CD4-positive, alpha-beta T cell (primary cell): Measurements from ENCODE around the gene KIAA1755. TPM values are rescaled to one million over a fixed set of nuclear protein-coding genes. Genes with fewer than 3 reads are reported as not detected.

Experiments used
- ATAC-seq: fragments of 200-7000 bp; cut with Tn5 transposase; one replicate; pipeline ENCODE4 v1.10.0; 2022; ENCODE audit warnings: mild to moderate bottlenecking; ENCODE audit not compliant: poor library complexity
- CTCF ChIA-PET: fragments of 350-600 bp; sonication (Branson Sonifier 250); formaldehyde crosslinking; loops from one replicate; lab custom pipeline; 2021; ENCODE audit warnings: antibody characterized with exemption, inconsistent platforms; lab: Charles Lee
- POLR2A ChIA-PET: fragments of 350-600 bp; sonication (Branson Sonifier 250); formaldehyde crosslinking; loops from one replicate; lab custom pipeline; 2021; ENCODE audit warnings: antibody characterized with exemption, inconsistent platforms; lab: Charles Lee
- DNase-seq, 14 experiments: peaks; one replicate each; pipeline ENCODE4 v3.0.0-alpha.2; 2013 to 2020; ENCODE audit warnings: mixed read lengths in 2 of 14
- H3K27ac ChIP-seq, 2 donors: one replicate each; pipeline versions ENCODE4 v1.5.1 to v1.7.0; 2013; ENCODE audit warnings: low read length in 2 of 2, low read depth in 1 of 2, mild to moderate bottlenecking in 1 of 2
- H3K27me3 ChIP-seq, 2 experiments: 1 replicate in 1 of 2; 2 replicates in 1 of 2; pipeline versions ENCODE4 v1.6.1 to v1.7.0; 2013; ENCODE audit warnings: low read length in 2 of 2, control low read depth in 1 of 2, mild to moderate bottlenecking in 1 of 2, moderate library complexity in 1 of 2; ENCODE audit not compliant: insufficient read depth in 2 of 2, control insufficient read depth in 1 of 2
- H3K36me3 ChIP-seq: one replicate; pipeline ENCODE4 v1.6.1; 2013; ENCODE audit warnings: low read length, control low read depth; ENCODE audit not compliant: insufficient read depth
- H3K4me1 ChIP-seq: one replicate; pipeline ENCODE4 v1.6.1; 2013; ENCODE audit warnings: low read length, control low read depth; ENCODE audit not compliant: insufficient read depth
- H3K4me3 ChIP-seq: one replicate; pipeline ENCODE4 v1.5.1; 2013; ENCODE audit warnings: mild to moderate bottlenecking, low read length, moderate library complexity
- H3K9me3 ChIP-seq, 2 experiments: 1 replicate in 1 of 2; 2 replicates in 1 of 2; pipeline versions ENCODE4 v1.6.1 to v1.7.0; 2013; ENCODE audit warnings: low read length in 2 of 2, mild to moderate bottlenecking in 2 of 2, control low read depth in 1 of 2, moderate library complexity in 1 of 2; ENCODE audit not compliant: control insufficient read depth in 1 of 2, insufficient read depth in 1 of 2
- H3K27ac Mint-ChIP-seq: one replicate; pipeline ENCODE4 v1.8.0; 2020; ENCODE audit warnings: mixed read lengths
- H3K27me3 Mint-ChIP-seq: one replicate; pipeline ENCODE4 v1.8.0; 2021; ENCODE audit warnings: mixed read lengths
- H3K36me3 Mint-ChIP-seq: one replicate; pipeline ENCODE4 v1.8.0; 2021; ENCODE audit warnings: low read depth, mixed read lengths
- H3K4me1 Mint-ChIP-seq: one replicate; pipeline ENCODE4 v1.8.0; 2021; ENCODE audit warnings: low read depth, mixed read lengths
- H3K4me3 Mint-ChIP-seq: one replicate; pipeline ENCODE4 v1.8.0; 2020; ENCODE audit warnings: mild to moderate bottlenecking, mixed read lengths
- H3K9me3 Mint-ChIP-seq: one replicate; pipeline ENCODE4 v1.8.0; 2020; ENCODE audit warnings: mixed read lengths
- intact Hi-C, 2 experiments: fragments of 100-400 bp; cut with DNase I in 1 of 2; cut with micrococcal nuclease in 1 of 2; formaldehyde crosslinking; loops; one replicate each; pipeline versions ENCODE4 v1.15.1 to v1.9.0; 2023 to 2025; cut with DNase I, micrococcal nuclease
- total RNA-seq, 174 experiments: library from RNA in 2 of 174; stranded (reverse) in 2 of 174; gene quantifications; one replicate each; pipeline ENCODE4 v1.2.3 and lab custom pipeline; 2021 to 2026
- TF ChIP-seq, protein P1 (sequence below): fragments of 200-600 bp; IDR thresholded peaks from one replicate; pipeline ENCODE4 v1.8.0; 2022; ENCODE audit warnings: antibody characterized with exemption, mild to moderate bottlenecking

The KIAA1755 gene
- total RNA-seq, 2 experiments from 2014 or later: not detected

DNA sequence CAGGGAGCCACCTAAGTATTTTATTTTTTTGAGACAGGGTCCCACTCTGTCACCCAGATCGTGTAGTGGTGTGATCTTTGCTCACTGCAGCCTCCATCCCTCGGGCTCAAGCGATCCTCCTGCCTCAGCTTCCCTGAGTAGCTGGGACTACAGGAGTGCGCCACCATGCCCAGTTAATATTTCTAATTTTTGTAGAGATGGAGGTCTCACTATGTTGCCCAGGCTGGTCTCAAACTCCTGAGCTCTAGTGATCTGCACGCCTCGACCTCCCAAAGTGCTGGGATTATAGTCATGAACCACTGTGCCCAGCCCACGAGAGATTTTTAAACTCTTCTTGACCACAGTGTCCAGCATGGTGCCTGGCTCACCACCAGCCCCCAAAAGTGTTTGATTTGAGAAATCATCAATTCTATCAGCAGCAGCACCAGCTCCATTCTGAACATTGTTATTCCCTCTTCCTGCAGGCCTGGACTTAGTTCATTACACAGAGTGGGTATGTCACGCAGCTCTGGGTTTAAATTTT, 93.1 kb downstream of the KIAA1755 start:
- no peaks in the 10 kb centered on the region for H3K9me3 ChIP-seq
- TF ChIP-seq, protein P1, sequence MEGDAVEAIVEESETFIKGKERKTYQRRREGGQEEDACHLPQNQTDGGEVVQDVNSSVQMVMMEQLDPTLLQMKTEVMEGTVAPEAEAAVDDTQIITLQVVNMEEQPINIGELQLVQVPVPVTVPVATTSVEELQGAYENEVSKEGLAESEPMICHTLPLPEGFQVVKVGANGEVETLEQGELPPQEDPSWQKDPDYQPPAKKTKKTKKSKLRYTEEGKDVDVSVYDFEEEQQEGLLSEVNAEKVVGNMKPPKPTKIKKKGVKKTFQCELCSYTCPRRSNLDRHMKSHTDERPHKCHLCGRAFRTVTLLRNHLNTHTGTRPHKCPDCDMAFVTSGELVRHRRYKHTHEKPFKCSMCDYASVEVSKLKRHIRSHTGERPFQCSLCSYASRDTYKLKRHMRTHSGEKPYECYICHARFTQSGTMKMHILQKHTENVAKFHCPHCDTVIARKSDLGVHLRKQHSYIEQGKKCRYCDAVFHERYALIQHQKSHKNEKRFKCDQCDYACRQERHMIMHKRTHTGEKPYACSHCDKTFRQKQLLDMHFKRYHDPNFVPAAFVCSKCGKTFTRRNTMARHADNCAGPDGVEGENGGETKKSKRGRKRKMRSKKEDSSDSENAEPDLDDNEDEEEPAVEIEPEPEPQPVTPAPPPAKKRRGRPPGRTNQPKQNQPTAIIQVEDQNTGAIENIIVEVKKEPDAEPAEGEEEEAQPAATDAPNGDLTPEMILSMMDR: no peak
- H3K27ac Mint-ChIP-seq: no peak overlapping the region
- peaks cover 8 to 21% of the 10 kb centered on the region in 2 experiments for H3K27me3 ChIP-seq
- H3K4me3 Mint-ChIP-seq: no peak overlapping the region
- no peaks in the 10 kb centered on the region for H3K36me3 ChIP-seq
- no peaks in the 10 kb centered on the region for H3K9me3 Mint-ChIP-seq
- DNase-seq: no peak
- ChIA-PET CTCF (no interaction called here), POLR2A (no interaction called here)
- no peak overlapping the region for H3K27ac ChIP-seq
- H3K36me3 Mint-ChIP-seq: no peaks in the 10 kb centered on the region
- H3K4me3 ChIP-seq: no peak overlapping the region
- H3K4me1 Mint-ChIP-seq: no peaks in the 10 kb centered on the region
- H3K27me3 Mint-ChIP-seq: peaks cover 36% of the 10 kb centered on the region
- intact Hi-C loops: loop anchor here (5.0 kb wide), 1 partner anchor 110 kb away; no protein-coding TSS in a partner anchor
- no peak for ATAC-seq
- peaks cover 6% of the 10 kb centered on the region for H3K4me1 ChIP-seq

DNA sequence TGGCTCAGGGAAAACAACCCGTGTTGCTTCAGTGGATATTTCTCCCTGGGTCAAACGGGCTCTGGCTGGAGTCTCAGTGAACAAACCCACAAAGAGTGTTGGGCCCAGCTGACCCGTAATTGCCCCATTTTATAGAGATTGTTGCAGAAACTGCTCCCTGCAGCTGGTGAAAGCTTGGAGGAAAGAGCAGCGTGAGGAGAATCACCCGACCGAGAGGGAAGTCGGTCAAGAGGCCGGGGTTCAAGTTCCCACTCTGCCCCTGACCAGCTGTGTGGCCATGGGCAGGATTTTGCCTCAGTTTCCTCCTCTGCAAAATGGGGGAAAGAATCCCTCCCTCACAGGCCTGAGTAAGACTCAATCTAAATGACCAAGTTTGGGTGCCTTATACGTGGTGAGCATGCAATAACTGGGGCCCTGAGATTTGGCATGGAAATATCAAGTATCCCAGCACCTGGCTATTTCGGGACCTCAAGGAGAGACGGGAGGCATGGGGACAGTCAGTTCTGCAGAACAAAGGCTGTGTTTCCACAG, 93.8 kb downstream of the KIAA1755 start:
- ChIA-PET POLR2A (no interaction called here), CTCF (no interaction called here)
- intact Hi-C loops: loop anchor here (5.0 kb wide), 1 partner anchor 109 kb away; no protein-coding TSS in a partner anchor
- H3K27ac ChIP-seq: no peak overlapping the region
- H3K4me3 ChIP-seq: no peak overlapping the region
- peaks cover 8 to 21% of the 10 kb centered on the region in 2 experiments for H3K27me3 ChIP-seq
- TF ChIP-seq, protein P1: no peak
- Mint-ChIP-seq H3K27ac (no peak overlapping the region), H3K4me1 (no peaks in the 10 kb centered on the region), H3K9me3 (no peaks in the 10 kb centered on the region), H3K27me3 (peaks cover 37% of the 10 kb centered on the region), H3K36me3 (no peaks in the 10 kb centered on the region), H3K4me3 (no peak overlapping the region)
- DNase-seq (no peak), ATAC-seq (no peak)
- H3K4me1 ChIP-seq: peaks cover 6% of the 10 kb centered on the region
- H3K36me3 ChIP-seq: no peaks in the 10 kb centered on the region
- no peaks in the 10 kb centered on the region for H3K9me3 ChIP-seq

DNA sequence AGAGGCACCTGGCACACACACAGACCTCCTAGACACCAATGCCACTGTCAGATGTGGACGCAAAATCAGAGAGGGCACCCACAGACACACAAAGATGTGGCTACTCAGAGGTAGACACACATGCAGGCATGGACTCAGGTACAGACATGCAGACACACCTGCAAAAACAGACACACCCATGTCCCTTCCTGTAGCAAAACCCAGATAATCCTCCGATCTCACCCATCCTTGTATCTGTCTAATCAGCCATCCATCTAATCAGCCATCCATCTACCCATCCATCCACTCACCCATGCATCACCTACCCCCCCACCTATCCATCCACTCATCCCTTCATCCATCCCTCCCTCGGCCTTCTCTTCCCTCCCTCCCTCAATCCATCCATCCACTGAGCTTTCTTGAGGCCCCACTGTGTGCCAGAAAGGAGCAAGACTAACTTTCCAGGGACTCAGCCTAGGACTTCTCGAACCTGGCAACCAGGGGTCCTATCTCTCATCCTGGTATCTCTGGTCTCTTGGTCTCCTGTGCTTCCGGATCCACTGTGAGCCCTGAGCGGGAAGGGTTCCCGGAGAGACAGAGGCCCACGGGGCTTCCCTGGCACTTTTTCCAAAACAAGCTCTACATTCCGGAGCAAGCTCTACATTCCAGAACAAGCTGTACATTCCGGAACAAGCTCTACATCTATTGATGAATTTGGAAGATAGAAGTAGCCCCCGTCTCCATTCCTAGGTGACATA, 94.4 kb downstream of the KIAA1755 start:
- CTCF ChIA-PET: no interaction called here
- no peaks in the 10 kb centered on the region for H3K9me3 Mint-ChIP-seq
- H3K27ac Mint-ChIP-seq: no peak overlapping the region
- Histone ChIP-seq H3K4me1 (peaks cover 6% of the 10 kb centered on the region), H3K36me3 (no peaks in the 10 kb centered on the region), H3K27ac (no peak overlapping the region), H3K4me3 (no peak overlapping the region), H3K9me3 (no peaks in the 10 kb centered on the region), H3K27me3 (peaks cover 8 to 21% of the 10 kb centered on the region in 2 experiments)
- no peak for DNase-seq
- no peak for ATAC-seq
- POLR2A ChIA-PET: no interaction called here
- intact Hi-C loops: loop anchor here (5.0 kb wide), 1 partner anchor 109 kb away; no protein-coding TSS in a partner anchor
- TF ChIP-seq, protein P1: no peak
- H3K4me3 Mint-ChIP-seq: no peak overlapping the region
- no peaks in the 10 kb centered on the region for H3K4me1 Mint-ChIP-seq
- H3K36me3 Mint-ChIP-seq: no peaks in the 10 kb centered on the region
- peaks cover 37% of the 10 kb centered on the region for H3K27me3 Mint-ChIP-seq
